A549 (cell line): Measurements from ENCODE around the gene PLTP.

Experiments used
- CHD2 ChIP-seq: fragments of 150-350 bp; IDR thresholded peaks from 2 replicates; pipeline ENCODE4 v1.6.1; 2014; ENCODE audit warnings: low read length; ENCODE audit not compliant: partially characterized antibody
- CTCF ChIP-seq: fragments of >200 bp; sonication (Bioruptor Twin); formaldehyde crosslinking; IDR thresholded peaks from 3 replicates; pipeline ENCODE4 v1.5.1; 2016
- ELK1 ChIP-seq: fragments of 150-350 bp; IDR thresholded peaks from 2 replicates; pipeline ENCODE4 v1.6.1; 2014; ENCODE audit warnings: low read depth, mild to moderate bottlenecking, low read length
- ESRRA ChIP-seq: fragments of 150-350 bp; IDR thresholded peaks from 2 replicates; pipeline ENCODE4 v1.6.1; 2014; ENCODE audit warnings: mild to moderate bottlenecking, low read length, borderline replicate concordance
- FOSL2 ChIP-seq, 2 experiments: fragments of 450-650 bp in 1 of 2; fragments of >200 bp in 1 of 2; sonication (Bioruptor Twin) in 1 of 2; formaldehyde crosslinking; IDR thresholded peaks; 2 replicates each; pipeline versions ENCODE4 v1.5.0 to v1.6.1; 2016 to 2020; ENCODE audit warnings: mild to moderate bottlenecking in 1 of 2, moderate library complexity in 1 of 2
- NPAS2 ChIP-seq: fragments of 250-450 bp; sonication (Bioruptor Pico); IDR thresholded peaks from 2 replicates; pipeline ENCODE4 v1.8.0; 2022; ENCODE audit warnings: mild to moderate bottlenecking, moderate library complexity, borderline replicate concordance
- PHF8 ChIP-seq: fragments of 200-600 bp; sonication (generic); IDR thresholded peaks from 2 replicates; pipeline ENCODE4 v1.6.1; 2016; ENCODE audit warnings: low read depth, mild to moderate bottlenecking, antibody characterized with exemption, moderate library complexity, borderline replicate concordance
- POLR2A ChIP-seq: IDR thresholded peaks from 2 replicates; pipeline ENCODE4 v1.6.1; 2012; ENCODE audit warnings: mild to moderate bottlenecking, low read length
- REST ChIP-seq: fragments of 200-600 bp; sonication (generic); IDR thresholded peaks from 2 replicates; pipeline ENCODE4 v1.6.1; 2016; ENCODE audit warnings: antibody characterized with exemption, mild to moderate bottlenecking, moderate library complexity
- ZFP36 ChIP-seq: fragments of 450-650 bp; IDR thresholded peaks from 2 replicates; pipeline ENCODE4 v1.6.1; 2014; ENCODE audit warnings: borderline replicate concordance; ENCODE audit not compliant: partially characterized antibody

GRCh38 chr20:45910670-45911485 lies 1.1 kb downstream of the PLTP start:
- TF ChIP-seq NPAS2 (CRISPR knock-in tag) (no peak), CTCF (no peak), ZFP36 (no peak), CHD2 (peak; percentile 80), POLR2A (no peak), FOSL2 (IDR thresholded peaks at IDR 0.05) (no peak), FOSL2 (CRISPR knock-in tag; IDR thresholded peaks at IDR 0.05) (no peak), ESRRA (no peak), ELK1 (no peak), REST (peak; percentile 61), PHF8 (no peak)
